ENCODE data around the gene KCNH8.

Gene KCNH8

GRCh38 chr3:19250959-19251610, 102.8 kb downstream of the KCNH8 start:
- Histone ChIP-seq H3K27ac (no peak overlapping the region), H3K4me3 (no peak overlapping the region)
- no peak for DNase-seq (ENCODE audit: low spot score)
- TF ChIP-seq CTCF (IDR thresholded peaks at IDR 0.05), result no peak

GRCh38 chr3:19254189-19254588, 105.9 kb downstream of the KCNH8 start:
- Histone ChIP-seq H3K4me3 (no peak overlapping the region), H3K27ac (no peak overlapping the region)
- no peak for DNase-seq (ENCODE audit: low spot score)
- no peak for TF ChIP-seq CTCF (IDR thresholded peaks at IDR 0.05)

GRCh38 chr3:19254784-19255338, 106.6 kb downstream of the KCNH8 start:
- Histone ChIP-seq H3K4me3 (no peak overlapping the region), H3K27ac (no peak overlapping the region)
- DNase-seq (ENCODE audit: low spot score), result no peak
- TF ChIP-seq CTCF (IDR thresholded peaks at IDR 0.05), result no peak

- no peak overlapping the region for H3K4me3 ChIP-seq
- no peak for TF ChIP-seq CTCF (IDR thresholded peaks at IDR 0.05)
- no peak for DNase-seq (ENCODE audit: low spot score)
- H3K27ac ChIP-seq, result no peak overlapping the region
Observed at GRCh38 chr3:19256313-19256712, 108.0 kb downstream of the KCNH8 start.

- TF ChIP-seq CTCF (IDR thresholded peaks at IDR 0.05), result no peak
- H3K4me3 ChIP-seq, result no peak overlapping the region
- no peak overlapping the region for H3K27ac ChIP-seq
- DNase-seq (ENCODE audit: low spot score), result no peak
Observed at GRCh38 chr3:19263606-19264005, 115.3 kb downstream of the KCNH8 start.

- no peak for TF ChIP-seq CTCF (IDR thresholded peaks at IDR 0.05)
Observed at GRCh38 chr3:19264424-19264823, 116.1 kb downstream of the KCNH8 start.

GRCh38 chr3:19267040-19267439, 118.7 kb downstream of the KCNH8 start:
- no peak overlapping the region for H3K4me3 ChIP-seq
- DNase-seq (ENCODE audit: low spot score), result no peak
- no peak for TF ChIP-seq CTCF (IDR thresholded peaks at IDR 0.05)
- H3K27ac ChIP-seq, result no peak overlapping the region

More at GRCh38 chr3:19264424-19264823, 116.1 kb downstream of the KCNH8 start:
- Histone ChIP-seq H3K27ac (no peak overlapping the region), H3K4me3 (no peak overlapping the region)
- no peak for DNase-seq (ENCODE audit: low spot score)
